HEK293 (cell line): ENCODE results near the gene ECE1.

Experiments
- GLI2 ChIP-seq: fragments of 450-650 bp; formaldehyde crosslinking; IDR thresholded peaks from 2 replicates; pipeline ENCODE4; 2017; ENCODE audit warnings: missing biosample characterization, missing genetic modification characterization, low read depth, borderline replicate concordance
- GLIS2 ChIP-seq: fragments of 450-650 bp; formaldehyde crosslinking; IDR thresholded peaks from 2 replicates; pipeline ENCODE4 v1.5.1; 2016; ENCODE audit warnings: missing biosample characterization, missing genetic modification characterization
- KLF9 ChIP-seq: fragments of 450-650 bp; formaldehyde crosslinking; IDR thresholded peaks from 2 replicates; pipeline ENCODE4 v1.5.1; 2016; ENCODE audit warnings: missing biosample characterization, missing genetic modification characterization, low read depth
- MEIS1 ChIP-seq: sonication (generic); formaldehyde crosslinking; IDR thresholded peaks from 2 replicates; pipeline ENCODE4 v1.8.1; 2022; ENCODE audit warnings: missing genetic modification reagents, mild to moderate bottlenecking, borderline replicate concordance
- MZF1 ChIP-seq: fragments of 450-650 bp; formaldehyde crosslinking; IDR thresholded peaks from 2 replicates; pipeline ENCODE4 v1.5.1; 2017; ENCODE audit warnings: missing biosample characterization, missing genetic modification characterization, borderline replicate concordance
- SP2 ChIP-seq: fragments of 450-650 bp; formaldehyde crosslinking; IDR thresholded peaks from 2 replicates; pipeline ENCODE4 v1.5.1; 2016; ENCODE audit warnings: missing biosample characterization, missing genetic modification characterization
- SP7 ChIP-seq: fragments of 450-650 bp; formaldehyde crosslinking; IDR thresholded peaks from 2 replicates; pipeline ENCODE4 v1.5.1; 2016; ENCODE audit warnings: missing biosample characterization, missing genetic modification characterization
- WT1 ChIP-seq: fragments of 450-650 bp; formaldehyde crosslinking; IDR thresholded peaks from 2 replicates; pipeline ENCODE4 v1.5.1; 2016; ENCODE audit warnings: missing biosample characterization, missing genetic modification characterization
- YY1 ChIP-seq: fragments of 450-650 bp; formaldehyde crosslinking; IDR thresholded peaks from 2 replicates; pipeline ENCODE4 v1.5.1; 2018; ENCODE audit warnings: missing biosample characterization, missing genetic modification characterization
- ZBTB10 ChIP-seq: fragments of 450-650 bp; formaldehyde crosslinking; IDR thresholded peaks from 2 replicates; pipeline ENCODE4 v1.5.1; 2016; ENCODE audit warnings: missing biosample characterization, missing genetic modification characterization
- ZBTB11 ChIP-seq: fragments of 450-650 bp; formaldehyde crosslinking; conservative IDR thresholded peaks from 2 replicates; pipeline ENCODE4 v1.5.1; 2016; ENCODE audit warnings: low read depth, missing biosample characterization, missing genetic modification characterization
- ZBTB20 ChIP-seq: fragments of 450-650 bp; formaldehyde crosslinking; IDR thresholded peaks from 2 replicates; pipeline ENCODE4 v1.5.1; 2016; ENCODE audit warnings: missing biosample characterization, missing genetic modification characterization
- ZBTB8A ChIP-seq: fragments of 450-650 bp; formaldehyde crosslinking; IDR thresholded peaks from 2 replicates; pipeline ENCODE4 v1.5.1; 2016; ENCODE audit warnings: missing biosample characterization, missing genetic modification characterization
- ZNF18 ChIP-seq: fragments of 450-650 bp; formaldehyde crosslinking; IDR thresholded peaks from 2 replicates; pipeline ENCODE4 v1.5.1; 2016; ENCODE audit warnings: missing biosample characterization, missing genetic modification characterization
- ZNF2 ChIP-seq: fragments of 450-650 bp; formaldehyde crosslinking; IDR thresholded peaks from 2 replicates; pipeline ENCODE4 v1.5.1; 2016; ENCODE audit warnings: missing biosample characterization, missing genetic modification characterization
- ZNF302 ChIP-seq: fragments of 450-650 bp; formaldehyde crosslinking; IDR thresholded peaks from 2 replicates; pipeline ENCODE4 v1.5.1; 2016; ENCODE audit warnings: missing biosample characterization, missing genetic modification characterization, low read depth
- ZNF311 ChIP-seq: fragments of 450-650 bp; formaldehyde crosslinking; IDR thresholded peaks from 2 replicates; pipeline ENCODE4 v1.5.1; 2017; ENCODE audit warnings: missing biosample characterization, missing genetic modification characterization, borderline replicate concordance
- ZNF341 ChIP-seq: fragments of 450-650 bp; formaldehyde crosslinking; IDR thresholded peaks from 2 replicates; pipeline ENCODE4; 2016; ENCODE audit warnings: low read depth, missing biosample characterization, missing genetic modification characterization
- ZNF510 ChIP-seq: fragments of 450-650 bp; formaldehyde crosslinking; IDR thresholded peaks from 2 replicates; pipeline ENCODE4 v1.5.1; 2018; ENCODE audit warnings: mild to moderate bottlenecking, missing genetic modification characterization, missing biosample characterization; ENCODE audit not compliant: insufficient replicate concordance
- ZNF548 ChIP-seq: fragments of 450-650 bp; formaldehyde crosslinking; IDR thresholded peaks from 2 replicates; pipeline ENCODE4 v1.5.1; 2016; ENCODE audit warnings: missing biosample characterization, missing genetic modification characterization
- ZNF549 ChIP-seq: fragments of 450-650 bp; IDR thresholded peaks from 2 replicates; pipeline ENCODE4 v1.5.1; 2018; ENCODE audit warnings: missing biosample characterization, missing genetic modification characterization, mild to moderate bottlenecking, inconsistent platforms, moderate library complexity
- ZNF558 ChIP-seq: fragments of 450-650 bp; formaldehyde crosslinking; IDR thresholded peaks from 2 replicates; pipeline ENCODE4 v1.5.1; 2016; ENCODE audit warnings: missing biosample characterization, missing genetic modification characterization
- ZNF600 ChIP-seq: fragments of 450-650 bp; formaldehyde crosslinking; IDR thresholded peaks from 2 replicates; pipeline ENCODE4 v1.5.1; 2016; ENCODE audit warnings: missing biosample characterization, missing genetic modification characterization
- ZNF624 ChIP-seq: fragments of 450-650 bp; formaldehyde crosslinking; IDR thresholded peaks from 2 replicates; pipeline ENCODE4 v1.5.1; 2017; ENCODE audit warnings: missing biosample characterization, missing genetic modification characterization
- ZNF654 ChIP-seq: fragments of 450-650 bp; formaldehyde crosslinking; IDR thresholded peaks from 2 replicates; pipeline ENCODE4 v1.5.1; 2016; ENCODE audit warnings: low read depth, missing biosample characterization, missing genetic modification characterization
- ZNF660 ChIP-seq: fragments of 450-650 bp; IDR thresholded peaks from 2 replicates; pipeline ENCODE4 v1.5.1; 2018; ENCODE audit warnings: missing biosample characterization, mild to moderate bottlenecking, missing genetic modification characterization
- ZNF704 ChIP-seq: fragments of 450-650 bp; formaldehyde crosslinking; IDR thresholded peaks from 2 replicates; pipeline ENCODE4 v1.5.1; 2016; ENCODE audit warnings: missing biosample characterization, missing genetic modification characterization
- ZNF785 ChIP-seq: fragments of 450-650 bp; formaldehyde crosslinking; IDR thresholded peaks from 2 replicates; pipeline ENCODE4 v1.5.1; 2016; ENCODE audit warnings: missing biosample characterization, missing genetic modification characterization
- ZNF830 ChIP-seq: fragments of 450-650 bp; IDR thresholded peaks from 2 replicates; pipeline ENCODE4 v1.5.0; 2018; ENCODE audit warnings: missing biosample characterization, missing genetic modification characterization, low read depth, mild to moderate bottlenecking, moderate library complexity
- ZSCAN5A ChIP-seq: fragments of 450-650 bp; formaldehyde crosslinking; IDR thresholded peaks from 2 replicates; pipeline ENCODE4 v1.5.1; 2016; ENCODE audit warnings: missing biosample characterization, missing genetic modification characterization

The ECE1 gene

GRCh38 chr1:21175670-21176581 is 114.3 kb downstream of the ECE1 start (continued):
- TF ChIP-seq ZBTB11 (no peak; the same call in 1 of the 2 replicates), KLF9 (0 out of 2 replicates have a peak, but pooled peaks have one; percentile 22), ZBTB8A (peak; percentile 58; the same call in 1 of the 2 replicates), ZNF830 (no peak), ZNF18 (tag by site-specific recombination) (no peak), ZNF654 (tag by site-specific recombination) (no peak), YY1 (tag by site-specific recombination) (no peak), ZNF624 (tag by site-specific recombination) (no peak), ZNF785 (no peak), ZBTB20 (tag by site-specific recombination) (peak; percentile 84), ZSCAN5A (tag by site-specific recombination) (no peak), SP2 (tag by site-specific recombination) (0 out of 2 replicates have a peak, but pooled peaks have one; percentile 10), GLIS2 (peak; percentile 80), ZNF548 (tag by site-specific recombination) (no peak), ZNF341 (peak; percentile 58), WT1 (tag by site-specific recombination) (no peak), ZNF510 (tag by site-specific recombination) (no peak), ZBTB10 (tag by site-specific recombination) (peak; percentile 95), ZNF558 (tag by site-specific recombination) (no peak), ZNF311 (tag by site-specific recombination) (no peak), ZNF600 (tag by site-specific recombination) (0 out of 2 replicates have a peak, but pooled peaks have one; percentile 16), ZNF704 (no peak), SP7 (tag by site-specific recombination) (peak; percentile 18; the same call in 1 of the 2 replicates), MEIS1 (CRISPR knock-in tag) (no peak), ZNF549 (no peak), ZNF660 (no peak), ZNF302 (tag by site-specific recombination) (no peak), GLI2 (no peak), MZF1 (tag by site-specific recombination) (peak; percentile 38; the same call in 1 of the 2 replicates), ZNF2 (no peak)
